Subcutaneous abdominal adipose tissue (tissue), 5 donors: ENCODE measurements around the gene MTUS2.

ENCODE experiments used
- H3K27ac ChIP-seq: one replicate; pipeline ENCODE4 v1.7.0; 2013; ENCODE audit warnings: low read depth, mild to moderate bottlenecking, inconsistent platforms, low read length, moderate library complexity
- H3K27me3 ChIP-seq, 5 donors: one replicate each; pipeline ENCODE4 v1.7.0; 2013; ENCODE audit warnings: low read length in 5 of 5, inconsistent platforms in 1 of 5; ENCODE audit not compliant: control insufficient read depth in 5 of 5, insufficient read depth in 4 of 5
- H3K36me3 ChIP-seq, 5 donors: one replicate each; pipeline ENCODE4 v1.7.0; 2013; ENCODE audit warnings: low read length in 5 of 5; ENCODE audit not compliant: control insufficient read depth in 5 of 5, insufficient read depth in 5 of 5
- H3K4me1 ChIP-seq, 5 donors: one replicate each; pipeline ENCODE4 v1.7.0; 2013; ENCODE audit warnings: low read length in 5 of 5, mild to moderate bottlenecking in 3 of 5, moderate library complexity in 1 of 5; ENCODE audit not compliant: control insufficient read depth in 5 of 5, insufficient read depth in 5 of 5
- H3K4me3 ChIP-seq, 5 donors: one replicate each; pipeline ENCODE4 v1.7.0; 2013; ENCODE audit warnings: low read length in 5 of 5, low read depth in 1 of 5
- H3K9ac ChIP-seq, 5 donors: one replicate each; pipeline ENCODE4 v1.7.0; 2013; ENCODE audit warnings: low read length in 5 of 5, mild to moderate bottlenecking in 4 of 5, moderate library complexity in 3 of 5
- H3K9me3 ChIP-seq, 5 donors: one replicate each; pipeline ENCODE4 v1.7.0; 2013; ENCODE audit warnings: low read length in 5 of 5; ENCODE audit not compliant: control insufficient read depth in 5 of 5
- donor health status: healthy.
- donor health status: healthy.
- donor health status: healthy.
- donor health status: healthy.
- donor health status: healthy.

Gene MTUS2

DNA sequence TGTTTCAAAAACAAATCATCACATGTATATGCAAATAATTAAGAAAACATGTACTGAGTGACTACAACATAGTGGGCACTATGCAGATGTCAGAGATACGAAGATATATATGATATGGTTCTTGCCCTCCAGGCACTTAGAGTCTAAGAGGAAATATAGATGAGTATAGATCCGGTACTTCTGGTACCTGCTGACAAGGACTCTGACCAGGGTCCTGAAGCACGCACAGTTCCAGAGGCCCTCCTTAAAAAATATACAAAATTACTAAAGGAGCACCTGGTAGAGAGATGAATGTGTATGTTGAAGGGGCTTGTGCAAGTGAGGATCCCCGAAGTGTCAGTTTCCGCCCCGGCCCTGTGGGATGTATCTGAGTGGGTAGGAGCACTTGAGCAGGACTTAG lies 31.3 kb downstream of the MTUS2 start:
- H3K27ac ChIP-seq = no peak overlapping the region
- H3K9ac ChIP-seq = no peak overlapping the region
- peaks cover 0 to 6% (median 3%) of the 10 kb centered on the region in 5 donors for H3K27me3 ChIP-seq
- H3K9me3 ChIP-seq = no peaks in the 10 kb centered on the region
- no peaks in the 10 kb centered on the region for H3K4me1 ChIP-seq
- no peak overlapping the region for H3K4me3 ChIP-seq
- no peaks in the 10 kb centered on the region for H3K36me3 ChIP-seq

DNA sequence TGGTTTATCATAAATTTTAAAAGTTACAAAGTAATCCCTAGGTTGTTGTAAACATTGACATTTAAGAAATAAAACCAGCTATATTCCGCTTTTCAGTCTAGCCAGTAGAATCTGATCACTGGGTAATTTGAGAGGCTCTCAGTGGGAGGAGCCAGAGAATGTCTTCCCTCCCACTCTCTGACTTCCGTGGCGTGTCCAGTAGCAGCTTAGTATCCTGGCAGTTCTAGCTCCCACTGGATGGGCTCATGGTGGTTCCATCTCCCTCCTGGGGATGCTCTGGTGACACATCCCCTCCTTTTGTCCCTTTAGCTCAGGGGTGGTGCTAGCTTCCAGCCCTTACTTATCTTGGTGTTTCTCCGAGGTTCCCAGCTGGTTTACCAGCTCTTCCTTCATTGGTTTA lies 34.5 kb downstream of the MTUS2 start:
- H3K9me3 ChIP-seq = no peaks in the 10 kb centered on the region
- H3K4me3 ChIP-seq = no peak overlapping the region
- H3K27me3 ChIP-seq = peaks cover 0 to 3% (median 0%) of the 10 kb centered on the region in 5 donors

DNA sequence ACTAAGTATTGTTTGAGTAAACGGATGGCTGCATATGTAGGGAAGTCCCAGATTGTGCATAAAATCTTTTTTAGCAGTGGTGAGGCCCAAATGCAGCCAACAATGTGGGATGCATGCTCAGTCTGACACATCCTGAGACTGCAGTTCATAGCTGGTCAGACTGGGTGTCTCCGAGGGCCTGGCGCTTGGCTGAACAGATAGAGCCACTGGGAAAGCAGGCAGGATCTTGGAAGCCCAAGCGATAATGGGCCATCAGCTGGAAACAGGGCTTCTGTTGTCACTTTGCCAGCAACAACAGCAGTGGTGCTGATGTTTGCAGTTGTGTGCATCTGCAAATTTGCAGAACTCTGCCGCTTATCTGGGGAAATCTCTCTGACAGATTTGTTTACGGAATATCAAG lies 36.1 kb downstream of the MTUS2 start:
- Histone ChIP-seq H3K4me1 (no peaks in the 10 kb centered on the region), H3K4me3 (no peak overlapping the region), H3K9ac (no peak overlapping the region), H3K27me3 (peaks cover 0 to 3% (median 0%) of the 10 kb centered on the region in 5 donors), H3K9me3 (no peaks in the 10 kb centered on the region), H3K36me3 (no peaks in the 10 kb centered on the region), H3K27ac (no peak overlapping the region)

More for the DNA sequence above, 34.5 kb downstream of the MTUS2 start:
- Histone ChIP-seq H3K4me1 (no peaks in the 10 kb centered on the region), H3K27ac (no peak overlapping the region), H3K36me3 (no peaks in the 10 kb centered on the region), H3K9ac (no peak overlapping the region)

DNA sequence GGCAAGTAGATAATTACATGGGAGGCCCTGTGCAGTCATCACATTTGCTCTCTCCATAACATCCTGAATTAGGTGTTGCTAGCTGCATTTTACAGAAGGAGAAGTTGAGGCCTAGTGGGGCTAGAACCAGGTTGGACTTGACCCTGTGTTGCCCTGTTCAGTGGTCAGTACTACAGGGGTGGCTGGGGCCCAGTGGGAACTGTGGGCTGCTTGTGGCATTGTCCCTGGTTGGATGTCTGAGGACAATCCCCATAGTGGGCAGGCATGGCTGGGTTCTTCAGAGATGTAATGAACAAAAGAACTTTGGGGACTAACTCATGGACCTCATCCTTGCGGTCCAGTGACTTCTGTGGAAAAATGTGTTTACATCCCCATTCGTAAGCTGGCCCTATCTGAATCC lies 38.9 kb downstream of the MTUS2 start:
- no peak overlapping the region for H3K9ac ChIP-seq
- H3K36me3 ChIP-seq = no peaks in the 10 kb centered on the region
- H3K27ac ChIP-seq = no peak overlapping the region

DNA sequence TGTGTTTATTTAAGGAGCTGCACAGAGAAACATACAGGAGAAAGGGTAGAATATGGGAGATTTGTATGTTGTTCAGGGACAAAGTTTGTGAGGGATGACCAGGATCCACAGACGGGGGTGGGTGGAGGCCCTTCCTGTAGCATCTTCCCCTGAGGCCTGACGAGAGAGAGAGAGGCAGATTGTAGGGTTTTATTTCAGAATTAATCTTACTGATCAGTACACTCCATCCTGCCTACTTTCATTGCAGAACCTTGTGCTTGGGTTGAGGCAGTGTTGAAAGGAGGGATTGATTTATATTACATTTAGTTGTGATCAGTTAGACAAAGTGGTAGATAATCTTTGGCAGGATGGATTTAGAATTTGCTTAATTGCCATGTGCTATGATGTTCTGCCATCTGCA lies 39.6 kb downstream of the MTUS2 start:
- Histone ChIP-seq H3K36me3 (no peaks in the 10 kb centered on the region), H3K9me3 (no peaks in the 10 kb centered on the region), H3K9ac (no peak overlapping the region), H3K27me3 (no peaks in the 10 kb centered on the region), H3K4me3 (no peak overlapping the region), H3K4me1 (no peaks in the 10 kb centered on the region), H3K27ac (no peak overlapping the region)

More for the DNA sequence above, 38.9 kb downstream of the MTUS2 start:
- Histone ChIP-seq H3K4me1 (no peaks in the 10 kb centered on the region), H3K4me3 (no peak overlapping the region), H3K27me3 (no peaks in the 10 kb centered on the region), H3K9me3 (no peaks in the 10 kb centered on the region)

DNA sequence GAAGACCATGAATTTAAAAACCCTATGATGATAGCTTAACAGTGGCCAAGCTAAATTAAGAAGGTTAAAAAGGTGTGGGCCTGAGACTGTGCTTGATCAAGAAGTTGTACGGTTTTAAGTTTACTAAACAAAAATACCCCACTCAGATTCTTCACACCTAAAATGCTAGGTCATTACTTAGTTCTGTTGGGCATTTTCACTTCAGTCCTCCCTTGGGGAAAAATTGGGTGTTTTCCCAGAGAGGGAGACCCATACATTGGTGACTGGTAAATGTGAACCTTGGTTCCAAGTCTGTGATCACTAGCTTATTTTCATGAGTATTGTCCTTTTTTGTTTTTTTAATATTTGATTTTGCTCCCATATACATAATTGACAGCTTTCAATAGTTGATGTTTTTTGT lies 44.4 kb downstream of the MTUS2 start:
- no peak overlapping the region for H3K27ac ChIP-seq
- H3K4me1 ChIP-seq = no peaks in the 10 kb centered on the region
- no peaks in the 10 kb centered on the region for H3K27me3 ChIP-seq
- H3K36me3 ChIP-seq = no peaks in the 10 kb centered on the region
- no peak overlapping the region for H3K9ac ChIP-seq
- no peak overlapping the region for H3K4me3 ChIP-seq
- H3K9me3 ChIP-seq = no peaks in the 10 kb centered on the region

DNA sequence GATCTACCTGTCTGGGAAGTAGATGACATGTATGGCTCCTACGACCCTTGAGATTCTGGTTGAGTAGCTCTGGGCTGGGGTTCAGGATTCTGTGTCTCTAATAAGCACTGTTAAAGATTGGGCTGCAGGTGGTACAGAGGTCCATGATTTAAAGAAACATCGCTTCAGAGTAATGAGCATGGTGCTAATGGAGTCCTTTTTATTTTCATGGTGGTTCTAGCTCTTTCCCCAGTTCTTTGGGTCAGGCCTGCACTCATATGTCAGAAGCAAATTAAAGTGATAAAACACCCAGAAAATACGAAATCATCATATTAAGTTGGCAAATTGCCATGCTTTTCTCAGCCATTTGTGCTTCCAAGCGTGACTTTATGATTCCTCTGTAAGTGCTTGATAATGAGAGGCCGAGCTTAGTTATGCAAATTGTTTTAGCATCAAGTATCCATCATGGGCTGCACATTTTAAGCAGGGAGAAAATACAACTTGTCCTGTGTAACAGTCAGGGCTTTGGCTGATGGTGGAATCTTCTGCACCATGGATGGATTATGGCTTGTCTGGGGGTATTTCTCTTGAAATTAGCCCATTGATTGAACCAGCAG lies 45.1 kb downstream of the MTUS2 start:
- H3K9me3 ChIP-seq = no peaks in the 10 kb centered on the region
- H3K9ac ChIP-seq = no peak overlapping the region
- no peak overlapping the region for H3K27ac ChIP-seq
- no peaks in the 10 kb centered on the region for H3K4me1 ChIP-seq
- no peak overlapping the region for H3K4me3 ChIP-seq
- H3K36me3 ChIP-seq = no peaks in the 10 kb centered on the region
- no peaks in the 10 kb centered on the region for H3K27me3 ChIP-seq

DNA sequence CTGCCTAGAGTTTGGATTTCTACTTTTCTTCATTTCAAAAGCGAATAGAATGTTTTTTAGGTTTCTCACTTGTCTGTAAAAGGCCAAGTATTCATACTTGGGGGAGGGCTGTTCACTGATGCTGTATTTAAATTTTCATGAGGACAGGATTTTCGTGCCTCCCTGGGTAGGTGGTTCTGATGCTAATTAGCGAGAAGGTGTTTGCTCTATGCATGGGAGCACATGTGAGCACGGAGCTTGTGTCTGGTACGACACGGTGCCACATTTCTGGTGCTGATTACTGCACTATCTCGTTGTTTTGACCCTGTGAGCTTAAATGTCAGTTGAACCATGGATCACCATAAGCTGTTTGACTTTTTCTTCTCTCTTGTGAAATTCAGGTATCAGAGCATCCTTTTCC lies 45.8 kb downstream of the MTUS2 start:
- Histone ChIP-seq H3K4me3 (no peak overlapping the region), H3K4me1 (no peaks in the 10 kb centered on the region), H3K27ac (no peak overlapping the region), H3K9me3 (no peaks in the 10 kb centered on the region), H3K9ac (no peak overlapping the region), H3K27me3 (no peaks in the 10 kb centered on the region), H3K36me3 (no peaks in the 10 kb centered on the region)

DNA sequence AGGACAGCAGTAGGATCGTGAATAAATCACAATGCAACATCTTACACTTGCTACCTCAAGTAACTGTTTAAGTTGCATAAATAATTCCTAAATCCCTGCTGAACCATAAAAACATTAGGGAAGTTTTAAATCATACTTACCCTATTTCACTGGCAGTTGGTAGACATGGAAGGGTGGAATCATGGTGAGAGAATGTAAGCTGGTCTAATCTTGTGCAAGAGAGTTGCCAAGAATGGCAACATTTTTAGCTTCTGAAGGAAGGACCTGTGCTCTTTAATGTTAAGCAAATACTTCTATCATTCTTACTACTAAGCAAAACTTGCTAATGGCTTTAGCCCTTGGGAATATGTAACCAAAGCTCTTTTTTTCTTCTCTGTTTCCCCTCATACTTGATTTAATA lies 46.8 kb downstream of the MTUS2 start:
- Histone ChIP-seq H3K27ac (no peak overlapping the region), H3K27me3 (no peaks in the 10 kb centered on the region), H3K9me3 (peaks cover 0 to 5% (median 3%) of the 10 kb centered on the region in 5 donors), H3K9ac (no peak overlapping the region), H3K36me3 (no peaks in the 10 kb centered on the region), H3K4me3 (no peak overlapping the region), H3K4me1 (no peaks in the 10 kb centered on the region)

DNA sequence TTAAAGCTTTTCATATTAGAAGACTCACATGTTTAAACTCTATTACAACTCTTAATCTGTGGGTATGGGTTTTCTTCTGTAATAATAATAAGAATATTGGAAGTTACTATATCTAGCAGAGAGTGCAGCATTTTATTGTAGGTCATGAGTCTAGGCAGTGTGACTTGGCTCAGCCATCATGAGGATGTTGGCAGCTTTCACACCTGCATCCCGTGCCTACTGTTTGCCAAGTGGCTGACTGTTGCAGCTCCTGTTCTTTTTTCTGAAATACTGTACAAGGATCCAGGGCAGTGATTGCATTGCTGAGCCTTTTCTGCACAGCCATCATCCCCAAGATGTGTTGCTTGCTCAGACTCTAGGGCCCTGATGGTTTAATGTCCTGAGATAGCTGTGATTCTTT lies 47.4 kb downstream of the MTUS2 start:
- Histone ChIP-seq H3K4me1 (no peaks in the 10 kb centered on the region), H3K9me3 (peaks cover 2 to 10% (median 8%) of the 10 kb centered on the region in 5 donors), H3K27ac (no peak overlapping the region), H3K9ac (no peak overlapping the region), H3K36me3 (no peaks in the 10 kb centered on the region), H3K27me3 (no peaks in the 10 kb centered on the region), H3K4me3 (no peak overlapping the region)
